Transverse colon (tissue), 4 donors: ENCODE results near the gene FMO4.

Experiments
- CTCF ChIP-seq, 5 experiments: fragments of 200-600 bp in 3 of 5; fragments of 450-650 bp in 2 of 5; sonication (generic) in 3 of 5; IDR thresholded peaks; 1 replicate in 2 of 5; 2 replicates in 3 of 5; pipeline ENCODE4 v1.5.1; 2016 to 2017; ENCODE audit warnings: antibody characterized with exemption in 5 of 5, inconsistent platforms in 3 of 5, mild to moderate bottlenecking in 2 of 5, moderate library complexity in 1 of 5
- EP300 ChIP-seq: sonication (generic); formaldehyde crosslinking; IDR thresholded peaks from one replicate; pipeline ENCODE4 v1.6.1; 2017; ENCODE audit warnings: antibody characterized with exemption, low read depth
- POLR2A ChIP-seq: fragments of 450-650 bp; IDR thresholded peaks from one replicate; pipeline ENCODE4 v1.6.1; 2016; ENCODE audit warnings: antibody characterized with exemption, mild to moderate bottlenecking, moderate library complexity
- POLR2AphosphoS5 ChIP-seq, 3 donors: sonication (generic); formaldehyde crosslinking; IDR thresholded peaks; one replicate each; pipeline ENCODE4 v1.6.1; 2016; ENCODE audit warnings: antibody characterized with exemption in 3 of 3

GRCh38 chr1:171350594-171350993, 36.6 kb downstream of the FMO4 start:
- TF ChIP-seq POLR2AphosphoS5 (IDR thresholded peaks at IDR 0.05) (no peak), CTCF (IDR thresholded peaks at IDR 0.05) (no peak), EP300 (no peak), POLR2A (no peak)
